A673 (cell line): ENCODE measurements around the gene MLST8. TPM values are rescaled to one million over a fixed set of nuclear protein-coding genes. Genes with fewer than 3 reads are reported as not detected.

Experiments used
- BruUV-seq: library from RNA; stranded (reverse); fragments of 400-500 nt; replicated peaks from 2 replicates; lab custom pipeline; 2021; lab: Mats Ljungman, UMichigan
- CTCF ChIA-PET: fragments of 300-600 bp; sonication (Branson Sonifier 250); formaldehyde crosslinking; loops from one replicate; lab custom pipeline; 2022; ENCODE audit warnings: antibody characterized with exemption; lab: Charles Lee
- POLR2A ChIA-PET: fragments of 300-600 bp; sonication (Branson Sonifier 250); formaldehyde crosslinking; loops from one replicate; lab custom pipeline; 2022; ENCODE audit warnings: antibody characterized with exemption; ENCODE audit not compliant: low non-redundant PET; lab: Charles Lee
- DNase-seq: peaks from one replicate; pipeline ENCODE4 v3.0.0-alpha.2; 2015; ENCODE audit warnings: low spot score
- H3K27ac ChIP-seq: fragments of 200-600 bp; sonication (generic); 2 replicates; pipeline ENCODE4 v1.5.1; 2016; ENCODE audit warnings: mixed run types, low read depth, mild to moderate bottlenecking, mixed read lengths, antibody characterized with exemption, low read length; ENCODE audit not compliant: poor library complexity, severe bottlenecking
- H3K27me3 ChIP-seq: fragments of 200-600 bp; sonication (generic); replicated peaks from 2 replicates; pipeline ENCODE4 v1.6.1; 2017; ENCODE audit warnings: mixed run types, low read depth, mild to moderate bottlenecking, mixed read lengths, antibody characterized with exemption, low read length; ENCODE audit not compliant: insufficient read depth, poor library complexity
- H3K36me3 ChIP-seq: fragments of 200-600 bp; sonication (generic); 2 replicates; pipeline ENCODE4 v1.6.1; 2016; ENCODE audit warnings: mixed run types, mild to moderate bottlenecking, mixed read lengths, antibody characterized with exemption, low read length; ENCODE audit not compliant: insufficient read depth, poor library complexity, severe bottlenecking
- H3K4me1 ChIP-seq: fragments of 200-600 bp; sonication (generic); 2 replicates; pipeline ENCODE4 v1.6.1; 2017; ENCODE audit warnings: mixed run types, mild to moderate bottlenecking, mixed read lengths, antibody characterized with exemption, low read length; ENCODE audit not compliant: insufficient read depth, poor library complexity, severe bottlenecking
- H3K4me3 ChIP-seq: fragments of 200-600 bp; sonication (generic); 2 replicates; pipeline ENCODE4 v1.5.1; 2016; ENCODE audit warnings: low read depth, mixed run types, mild to moderate bottlenecking, mixed read lengths, low read length; ENCODE audit not compliant: poor library complexity, severe bottlenecking
- H3K9me3 ChIP-seq: fragments of 200-600 bp; sonication (generic); 2 replicates; pipeline ENCODE4 v1.6.1; 2016; ENCODE audit warnings: mixed run types, low read depth, mild to moderate bottlenecking, mixed read lengths, antibody characterized with exemption, low read length; ENCODE audit not compliant: poor library complexity, severe bottlenecking
- CTCF ChIP-seq: fragments of 300-800, 200-600 bp; sonication (generic); conservative IDR thresholded peaks from 2 replicates; pipeline ENCODE4 v1.5.1; 2017; ENCODE audit warnings: low read depth, mild to moderate bottlenecking, antibody characterized with exemption, low read length, moderate library complexity, mixed read lengths
- EZH2 ChIP-seq: fragments of 200-600 bp; sonication (generic); IDR thresholded peaks from 2 replicates; pipeline ENCODE4 v1.6.1; 2017; ENCODE audit warnings: borderline replicate concordance, low read depth, mild to moderate bottlenecking, mixed read lengths, antibody characterized with exemption, low read length; ENCODE audit not compliant: poor library complexity, severe bottlenecking
- intact Hi-C: fragments of 100-400 bp; cut with micrococcal nuclease; formaldehyde crosslinking; loops from one replicate; pipeline ENCODE4 v1.10.0; 2022; ENCODE audit not compliant: unreplicated experiment
- total RNA-seq: library from RNA; stranded (reverse); gene quantifications from 2 replicates; pipeline ENCODE4 v1.2.3, GENCODE V29; 2021

MLST8 gene
- total RNA-seq, 1 experiment from 2014 or later: 58.3 TPM

GRCh38 chr16:2209258-2210008 is 4.2 kb downstream of the MLST8 start:
- H3K4me1 ChIP-seq: peaks cover 25% of the 10 kb centered on the region
- no peak overlapping the region for H3K27ac ChIP-seq
- H3K4me3 ChIP-seq: no peak overlapping the region
- ChIA-PET POLR2A (no interaction called here), CTCF (interaction anchor here (0.6 kb wide), 1 partner anchor 86 kb away, joined by 3 read pairs; no protein-coding TSS in a partner anchor)
- TF ChIP-seq EZH2 (no peak), CTCF (no peak)
- H3K9me3 ChIP-seq: no peaks in the 10 kb centered on the region
- no peaks in the 10 kb centered on the region for H3K27me3 ChIP-seq
- intact Hi-C loops: loop anchor here (10.0 kb wide), 1 partner anchor 205 kb away; the partner anchor contains the start of gene ZNF598
- BruUV-seq: no TSS peak
- peaks cover 31% of the 10 kb centered on the region for H3K36me3 ChIP-seq
- DNase-seq: no peak

GRCh38 chr16:2210009-2210332 is 4.7 kb downstream of the MLST8 start:
- ChIA-PET POLR2A (no interaction called here), CTCF (no interaction called here)
- no peaks in the 10 kb centered on the region for H3K9me3 ChIP-seq
- no peak overlapping the region for H3K27ac ChIP-seq
- BruUV-seq: no TSS peak
- no peaks in the 10 kb centered on the region for H3K27me3 ChIP-seq
- H3K36me3 ChIP-seq: peaks cover 31% of the 10 kb centered on the region
- intact Hi-C loops: loop anchor here (10.0 kb wide), 1 partner anchor 205 kb away; the partner anchor contains the start of gene ZNF598
- no peak for DNase-seq
- peaks cover 25% of the 10 kb centered on the region for H3K4me1 ChIP-seq
- H3K4me3 ChIP-seq: no peak overlapping the region
- TF ChIP-seq EZH2 (no peak), CTCF (no peak)

- POLR2A ChIA-PET: interaction anchor here (0.6 kb wide), 1 partner anchor 55 kb away, joined by 9 read pairs; the partner anchor contains the start of gene TRAF7
- H3K27ac ChIP-seq: no peak within 1 kb of the TSS
- CTCF ChIA-PET: no interaction called here
- H3K36me3 ChIP-seq: peaks cover 31% of the 10 kb centered on the region
- TF ChIP-seq EZH2 (no peak), CTCF (no peak)
- H3K4me3 ChIP-seq: no peak within 1 kb of the TSS
- no peaks in the 10 kb centered on the region for H3K27me3 ChIP-seq
- no peaks in the 10 kb centered on the region for H3K9me3 ChIP-seq
- no peak for DNase-seq
- H3K4me1 ChIP-seq: peaks cover 25% of the 10 kb centered on the region
- intact Hi-C loops: loop anchor here (10.0 kb wide), 1 partner anchor 206 kb away; the partner anchor contains the start of gene ZNF598
- BruUV-seq: no TSS peak
Observed at GRCh38 chr16:2210386-2211365, 5.4 kb downstream of the MLST8 start, which contains the start of gene BRICD5. Gene BRICD5 (minus strand): TSS chr16:2210863. CDS start chr16:2210833, 30 bp downstream.
